Stimulated activated CD4-positive, alpha-beta T cell treated with anti-CD3 and anti-CD28 coated beads, Interleukin-12 subunit alpha, Interleukin-12 subunit beta, amount 100 ng/mL, for 48 hours (primary cell): ENCODE measurements around the gene DHX29.

Experiments
- DNase-seq, 3 donors: peaks; one replicate each; pipeline ENCODE4 v3.0.0-alpha.2; 2020; ENCODE audit warnings: low read depth in 2 of 3, low spot score in 1 of 3

DHX29 gene

GRCh38 chr5:55232271-55232984 lies 75.1 kb downstream of the DHX29 start:
- DNase-seq = no peak

GRCh38 chr5:55231919-55232270 lies 75.6 kb downstream of the DHX29 start:
- no peak for DNase-seq

- DNase-seq = no peak
These were observed 76.2 kb downstream of the DHX29 start for GRCh38 chr5:55231029-55231918.

- DNase-seq = no peak
These were observed 77.3 kb downstream of the DHX29 start for GRCh38 chr5:55230086-55230629.

GRCh38 chr5:55227664-55228430 lies 79.6 kb downstream of the DHX29 start:
- no peak for DNase-seq

GRCh38 chr5:55226934-55227663 lies 80.4 kb downstream of the DHX29 start, which contains the start of gene MCIDAS:
MCIDAS (minus strand) TSS chr5:55227315; CDS start chr5:55227138, 177 bp downstream.
- peak in 2 of 3 donors; percentile 52 to 56 for DNase-seq

- DNase-seq = peak; percentile 59 to 66 (median 61)
These were observed 81.2 kb downstream of the DHX29 start for GRCh38 chr5:55226027-55226933.

GRCh38 chr5:55225346-55225745 lies 82.1 kb downstream of the DHX29 start:
- DNase-seq = no peak

GRCh38 chr5:55223812-55224240 lies 83.7 kb downstream of the DHX29 start:
- DNase-seq = no peak

- no peak for DNase-seq
These were observed 84.3 kb downstream of the DHX29 start for GRCh38 chr5:55222985-55223811.

- no peak for DNase-seq
These were observed 85.2 kb downstream of the DHX29 start for GRCh38 chr5:55222092-55222984.

GRCh38 chr5:55220433-55221185 lies 86.9 kb downstream of the DHX29 start:
- no peak for DNase-seq

GRCh38 chr5:55219770-55220169 lies 87.7 kb downstream of the DHX29 start:
- no peak for DNase-seq

GRCh38 chr5:55218967-55219366 lies 88.5 kb downstream of the DHX29 start:
- no peak for DNase-seq

GRCh38 chr5:55211184-55211874 lies 96.2 kb downstream of the DHX29 start:
- DNase-seq = no peak
